GM21825 (cell line): ENCODE results near the gene PPP1R10.

Source experiments
- ATAC-seq: cut with Tn5 transposase; IDR thresholded peaks from one replicate; pipeline ENCODE4 v1.9.1; 2021; ENCODE audit warnings: mild to moderate bottlenecking, moderate library complexity; ENCODE audit not compliant: unreplicated experiment

PPP1R10 gene

GRCh38 chr6:30557683-30557981 is 59.4 kb downstream of the PPP1R10 start:
- ATAC-seq: no peak

- peak; percentile 46 for ATAC-seq
Measured at GRCh38 chr6:30556906-30557682, 59.9 kb downstream of the PPP1R10 start, which contains the start of gene PRR3. Gene PRR3 (plus strand): TSS chr6:30557295. CDS start chr6:30557345, 50 bp downstream.

- ATAC-seq: peak; percentile 76
Measured at GRCh38 chr6:30556066-30556905, 60.8 kb downstream of the PPP1R10 start, which contains the start of gene GNL1. Gene GNL1 (minus strand): TSS chr6:30556489. CDS start chr6:30556203, 286 bp downstream.

GRCh38 chr6:30555816-30556065 is 61.3 kb downstream of the PPP1R10 start:
- ATAC-seq: peak; percentile 3

- no peak for ATAC-seq
Measured at GRCh38 chr6:30554962-30555815, 61.9 kb downstream of the PPP1R10 start.

DNA sequence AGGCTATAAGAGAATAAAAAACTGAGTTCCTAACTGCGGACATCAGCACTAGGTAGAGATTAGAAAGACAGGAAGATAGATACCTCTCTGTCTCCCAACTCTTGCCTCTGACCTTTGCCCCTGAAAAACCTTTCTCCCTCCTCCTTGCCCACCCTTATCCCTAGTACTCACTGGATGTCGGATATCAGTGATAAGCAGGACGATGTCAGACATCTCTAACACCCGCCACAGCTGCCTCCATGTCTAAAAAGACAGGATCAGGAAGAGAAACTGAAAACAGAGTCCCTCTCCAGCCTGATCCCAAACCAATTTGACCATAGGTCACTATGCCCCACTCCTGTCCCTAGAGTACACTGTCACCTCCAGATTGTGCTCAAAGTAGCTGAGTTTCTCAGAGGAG is 62.6 kb downstream of the PPP1R10 start:
- ATAC-seq: no peak
